Hypothalamus (tissue), 51 donors: ENCODE results near the gene MALT1.
"Not testable (repeated sequence)": the region's sequence is repeated elsewhere in the genome, so short reads cannot be mapped to it uniquely, and the experiment has no call there.

ENCODE experiments used
- DNase-seq, 51 donors: peaks; one replicate each; lab custom pipeline; 2025; lab: John Stamatoyannopoulos, UW

MALT1 gene

DNA sequence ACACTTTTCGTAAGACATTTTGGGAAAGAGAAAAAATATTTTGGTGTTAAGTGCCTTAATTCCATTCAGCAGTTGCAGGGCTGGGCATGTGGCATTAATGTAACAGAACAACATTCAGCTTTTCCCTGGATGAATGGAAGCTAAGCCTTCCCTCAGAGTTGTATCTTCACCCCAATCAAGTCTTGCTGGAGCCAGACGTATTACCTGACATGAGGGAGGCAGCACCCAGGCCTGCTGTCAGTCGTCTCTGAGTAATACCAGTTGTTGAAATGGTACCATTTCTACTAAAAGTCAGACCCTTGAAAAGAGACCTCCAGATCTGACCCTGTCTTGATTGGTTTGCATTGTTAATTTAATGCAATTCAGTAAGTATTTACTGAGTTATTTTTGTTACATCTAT is 57.5 kb downstream of the MALT1 start:
- no peak for DNase-seq

DNA sequence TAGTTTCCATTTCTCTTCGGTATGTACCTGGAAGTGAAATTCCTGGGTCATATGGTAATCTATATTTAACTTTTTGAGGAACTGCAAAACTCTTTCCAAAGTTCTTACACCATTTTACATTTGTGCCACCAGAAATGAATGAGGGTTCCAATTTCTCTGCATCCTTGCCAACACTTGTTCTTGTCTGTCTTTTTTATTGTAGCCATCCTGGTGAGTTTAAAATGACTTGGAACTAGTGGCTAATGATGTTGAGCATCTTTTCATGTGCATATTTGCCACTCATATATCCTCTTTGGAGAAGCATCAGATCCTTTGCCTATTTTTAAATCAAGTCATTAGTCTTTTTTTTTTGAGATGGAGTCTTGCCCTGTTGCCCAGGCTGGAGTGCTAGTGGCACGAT is 59.4 kb downstream of the MALT1 start:
- DNase-seq: no peak

DNA sequence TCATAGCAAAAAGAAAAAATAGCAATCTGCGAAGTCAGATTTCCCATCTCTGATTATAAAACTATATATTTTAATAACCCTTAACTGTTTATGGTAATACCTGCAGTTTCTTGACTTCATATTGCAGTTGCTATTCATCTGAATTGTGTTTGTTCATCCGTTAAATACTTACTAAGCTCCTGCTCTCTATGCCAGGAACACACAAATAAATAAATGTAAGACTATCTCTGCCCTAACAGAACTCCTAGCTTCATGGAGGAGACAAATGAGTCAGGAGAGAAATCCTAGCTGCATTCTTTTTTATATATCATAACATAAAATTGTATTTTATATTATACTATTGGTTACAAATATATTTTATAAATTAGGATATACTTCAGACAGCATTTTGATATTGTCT is 61.2 kb downstream of the MALT1 start:
- DNase-seq: no peak

DNA sequence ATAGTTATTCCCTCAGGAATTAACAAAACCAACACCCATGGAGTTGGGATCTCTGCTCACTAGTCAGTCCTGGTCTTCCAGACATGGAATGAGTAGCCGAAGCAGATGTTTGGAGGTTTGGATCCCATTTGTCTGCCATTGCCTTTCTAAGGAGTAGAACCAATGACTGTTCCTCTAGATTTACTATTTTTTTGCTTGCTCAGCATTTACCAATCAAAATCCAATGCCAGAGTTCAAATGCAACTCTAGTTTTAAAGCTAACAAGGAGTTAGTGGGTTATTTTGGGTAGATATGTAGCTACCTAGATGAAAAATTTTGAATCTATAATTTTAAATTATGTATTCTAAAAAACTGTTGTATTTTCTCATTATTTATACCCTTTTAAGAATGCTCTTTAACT is 62.6 kb downstream of the MALT1 start:
- no peak for DNase-seq

DNA sequence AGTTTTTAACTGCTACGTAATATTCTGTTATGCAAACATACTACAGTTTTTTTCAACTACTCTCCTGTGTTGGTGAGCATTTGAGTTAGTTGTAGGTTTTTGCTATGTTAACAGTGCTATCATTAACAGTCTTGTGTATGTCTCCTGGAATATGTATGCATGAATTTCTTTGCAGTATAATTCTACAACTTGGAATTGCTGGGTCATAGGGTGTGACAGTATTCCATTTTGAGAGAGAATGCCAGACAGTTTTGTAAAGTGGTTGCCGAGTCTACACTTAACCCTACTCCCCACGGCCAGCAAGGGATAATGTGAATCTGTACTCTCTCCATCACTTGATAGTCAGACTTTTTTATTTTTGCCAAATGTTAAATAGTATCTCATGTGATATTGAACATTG is 67.1 kb downstream of the MALT1 start:
- DNase-seq: no peak

DNA sequence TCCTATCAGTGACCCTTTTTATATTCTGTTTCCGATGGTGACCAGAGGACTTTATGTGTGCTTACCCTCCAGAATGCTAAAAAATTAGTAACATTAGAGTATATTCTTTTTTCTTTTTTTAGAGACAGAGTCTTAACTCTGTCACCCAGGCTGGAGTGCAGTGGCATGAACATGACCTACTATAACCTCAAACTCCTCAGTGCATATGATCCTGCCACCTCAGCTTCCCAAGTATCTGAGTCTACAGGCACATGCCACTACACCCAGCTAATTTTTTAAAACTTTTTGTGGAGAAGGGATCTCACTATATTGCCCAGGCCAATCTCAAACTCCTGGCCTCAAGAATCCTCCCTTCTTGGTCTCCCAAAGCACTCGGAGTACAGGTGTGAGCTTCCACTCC is 74.6 kb downstream of the MALT1 start:
- DNase-seq: no peak

DNA sequence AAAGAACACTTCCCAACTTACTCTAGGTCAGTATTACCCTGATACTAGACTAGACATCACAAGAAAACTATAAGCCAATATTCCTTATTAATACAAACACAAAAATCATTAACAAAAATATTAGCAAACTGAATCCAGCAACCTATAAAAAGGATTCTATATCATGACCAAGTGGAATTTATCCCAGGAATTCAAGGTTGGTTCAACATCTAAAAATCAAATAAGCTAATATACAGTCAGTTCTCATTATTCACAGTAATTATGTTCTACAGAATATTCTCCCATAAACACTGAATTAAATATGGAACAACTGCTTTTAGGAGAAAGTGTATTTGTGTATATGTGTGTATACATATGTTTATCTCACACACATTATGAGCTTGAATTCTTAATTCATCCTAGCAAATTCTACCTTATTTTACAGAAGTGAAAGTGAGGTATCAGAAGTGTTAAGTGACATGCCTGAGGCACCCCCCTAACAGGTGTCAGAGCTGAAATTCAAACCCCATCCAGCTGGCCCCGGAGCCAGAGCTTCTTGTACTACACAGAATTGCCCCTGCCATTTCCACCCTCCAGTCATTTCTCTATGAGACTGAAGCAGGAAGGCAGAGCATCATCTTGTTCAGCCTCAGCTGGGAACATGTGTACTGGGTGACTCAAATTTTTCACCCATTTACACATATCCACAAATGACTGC is 77.8 kb downstream of the MALT1 start:
- DNase-seq: no peak

DNA sequence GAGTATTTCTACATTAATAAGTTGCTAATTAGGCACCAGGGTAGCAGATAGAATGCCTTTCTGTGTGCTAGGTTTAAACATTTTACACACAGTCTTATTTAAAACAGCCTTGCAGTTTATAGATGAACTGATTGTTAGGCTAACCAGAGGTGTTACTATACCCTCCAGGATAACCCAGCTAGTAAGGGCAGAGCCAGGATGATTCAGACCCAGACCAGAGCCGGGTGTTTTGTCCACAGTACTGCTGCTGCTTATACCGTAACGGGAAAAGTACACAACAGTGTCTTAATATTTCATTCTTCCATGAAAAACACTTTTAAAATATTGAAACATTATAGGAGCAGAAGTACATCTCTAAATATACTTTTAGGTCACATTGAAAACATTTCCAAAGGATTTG is 82.7 kb downstream of the MALT1 start:
- DNase-seq: no peak

DNA sequence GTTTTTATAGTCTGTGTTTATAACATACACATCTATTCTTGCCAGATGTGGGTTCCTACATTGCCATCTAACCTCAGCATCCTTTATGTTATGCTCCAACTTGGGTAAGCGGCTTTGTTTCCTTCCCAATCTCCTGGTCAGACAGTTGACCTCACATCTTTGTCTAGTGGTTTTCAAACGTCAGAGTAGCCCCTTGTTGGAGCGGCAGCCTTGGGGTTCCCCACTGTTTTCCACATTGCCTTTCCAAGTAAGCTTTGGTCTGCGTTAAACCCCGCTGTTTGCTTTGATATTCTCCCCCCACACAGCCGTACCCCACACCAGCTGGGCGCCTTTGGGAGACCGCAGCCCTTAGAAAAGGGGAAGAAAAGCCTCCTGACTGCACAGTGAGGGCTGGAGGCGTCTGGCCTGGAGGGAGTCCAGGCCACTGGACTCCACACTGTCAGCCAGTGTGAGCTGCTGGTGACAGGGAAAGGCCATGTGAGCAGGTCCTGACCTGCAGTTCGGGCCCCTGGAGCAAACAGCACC is 83.3 kb downstream of the MALT1 start:
- peak in 31 of 51 donors; percentile 8 to 58 (median 27) for DNase-seq

DNA sequence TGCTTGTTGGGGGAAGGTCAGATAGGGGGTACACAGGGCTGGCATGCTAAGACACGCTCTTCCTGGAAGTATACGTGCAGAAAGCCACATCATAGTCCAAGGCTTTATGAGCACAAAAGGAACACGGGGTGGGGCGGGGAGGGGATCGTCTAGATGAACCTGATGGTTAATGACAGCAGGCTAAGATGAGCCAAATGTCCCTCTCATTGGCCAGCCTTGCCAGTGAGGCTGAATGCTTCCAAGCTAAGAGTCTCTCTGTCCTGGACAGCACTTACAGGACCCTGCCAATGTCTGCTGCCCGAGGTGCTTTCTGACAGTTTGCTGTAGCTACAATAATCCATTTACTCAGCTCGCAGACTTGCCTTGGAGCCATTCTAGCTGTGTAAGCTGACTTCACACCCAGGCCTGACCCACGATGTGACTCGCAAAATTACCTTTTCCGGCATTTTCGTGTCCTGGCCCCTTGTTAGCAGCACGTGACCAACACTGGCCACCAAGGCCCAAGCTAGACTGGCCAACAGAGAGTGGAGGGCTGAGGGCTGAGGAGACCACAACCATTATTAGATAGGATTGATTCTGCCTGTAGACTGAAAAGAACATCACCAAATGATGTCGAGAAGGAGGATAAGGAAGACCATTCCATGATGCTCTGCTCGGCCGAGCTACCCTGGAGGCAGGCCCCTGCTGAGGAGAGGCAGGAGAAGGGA is 84.2 kb downstream of the MALT1 start:
- DNase-seq: no peak

DNA sequence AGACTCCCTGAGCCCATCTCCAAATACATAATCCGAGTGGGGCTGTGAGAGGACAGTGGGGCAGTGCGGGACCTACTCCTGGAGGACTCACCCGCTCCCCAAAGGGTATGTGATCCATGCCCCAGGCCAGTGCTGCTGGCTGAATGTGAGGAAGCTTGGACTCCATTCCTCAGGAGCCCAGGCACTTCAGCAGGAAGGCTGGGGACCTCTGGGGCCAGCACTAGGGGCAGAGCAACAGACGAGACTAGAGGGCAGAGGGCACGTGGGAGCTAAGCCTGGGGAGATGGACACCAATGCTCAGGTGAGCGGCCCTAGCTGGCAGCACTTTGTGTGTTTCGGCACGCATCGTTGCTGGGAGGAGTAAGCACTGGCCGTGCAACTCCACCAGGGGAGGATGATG is 84.9 kb downstream of the MALT1 start:
- DNase-seq: no peak

DNA sequence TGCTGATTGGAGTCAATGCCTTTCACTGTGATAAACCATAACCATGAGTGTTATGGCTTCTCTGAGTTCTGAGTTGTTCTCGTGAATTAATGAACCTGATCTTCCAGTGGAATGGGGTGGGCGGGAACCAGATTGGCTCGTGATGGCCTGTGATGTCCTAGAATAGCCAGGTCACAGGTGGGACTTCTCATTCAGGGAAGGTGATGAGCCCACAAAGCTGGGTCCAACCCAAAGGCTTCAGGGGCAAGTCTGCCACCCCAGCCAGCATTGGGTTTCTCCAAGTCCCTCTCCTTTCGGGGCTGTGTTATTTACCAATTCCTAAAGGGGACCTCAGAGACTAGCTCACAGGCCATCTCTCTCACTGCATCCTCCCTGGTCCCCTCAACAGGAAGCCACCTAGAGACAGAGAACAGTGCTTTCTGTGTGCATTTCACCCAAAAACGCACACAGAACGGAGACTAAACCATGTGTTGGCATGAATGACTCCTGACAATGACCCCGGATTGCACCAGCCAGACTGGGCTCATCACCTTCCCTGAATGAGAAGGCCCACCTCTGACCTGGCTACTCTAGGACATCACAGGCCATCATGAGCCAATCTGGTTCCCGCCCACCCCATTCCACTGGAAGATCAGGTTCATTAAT is 85.5 kb downstream of the MALT1 start:
- no peak for DNase-seq

DNA sequence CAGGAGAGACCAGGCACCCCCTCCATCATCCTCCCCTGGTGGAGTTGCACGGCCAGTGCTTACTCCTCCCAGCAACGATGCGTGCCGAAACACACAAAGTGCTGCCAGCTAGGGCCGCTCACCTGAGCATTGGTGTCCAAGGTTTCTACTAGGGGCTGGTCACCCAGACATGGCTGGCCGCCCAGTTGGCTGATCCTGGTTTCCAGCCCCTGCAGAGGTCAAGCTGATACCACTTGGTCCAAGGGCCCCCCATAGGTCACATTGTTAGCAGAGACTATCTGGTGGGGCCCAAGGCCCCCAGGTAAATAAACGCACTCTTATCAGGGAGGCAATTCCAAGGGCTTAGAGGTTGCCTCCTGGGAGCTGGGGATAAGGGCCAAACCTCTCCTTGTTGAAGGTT is 86.1 kb downstream of the MALT1 start:
- not testable (repeated sequence) for DNase-seq

DNA sequence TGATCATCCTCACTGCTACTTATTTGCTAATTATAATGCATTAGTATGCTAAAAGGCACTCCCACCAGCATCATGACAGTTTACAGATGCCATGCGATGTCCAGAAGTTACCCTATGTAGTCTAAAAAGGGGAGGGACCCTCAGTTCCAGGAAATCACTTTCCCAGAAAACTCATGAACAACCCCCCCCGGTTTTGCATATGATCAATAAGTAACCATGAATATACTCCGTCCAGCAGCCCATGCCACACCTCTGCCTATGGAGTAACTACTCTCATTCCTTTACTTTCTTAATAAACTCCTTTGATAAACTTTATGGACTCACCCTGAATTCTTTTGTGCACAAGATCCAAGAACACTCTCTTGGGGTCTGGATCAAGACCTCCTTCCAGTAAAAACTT is 86.8 kb downstream of the MALT1 start:
- DNase-seq: no peak

DNA sequence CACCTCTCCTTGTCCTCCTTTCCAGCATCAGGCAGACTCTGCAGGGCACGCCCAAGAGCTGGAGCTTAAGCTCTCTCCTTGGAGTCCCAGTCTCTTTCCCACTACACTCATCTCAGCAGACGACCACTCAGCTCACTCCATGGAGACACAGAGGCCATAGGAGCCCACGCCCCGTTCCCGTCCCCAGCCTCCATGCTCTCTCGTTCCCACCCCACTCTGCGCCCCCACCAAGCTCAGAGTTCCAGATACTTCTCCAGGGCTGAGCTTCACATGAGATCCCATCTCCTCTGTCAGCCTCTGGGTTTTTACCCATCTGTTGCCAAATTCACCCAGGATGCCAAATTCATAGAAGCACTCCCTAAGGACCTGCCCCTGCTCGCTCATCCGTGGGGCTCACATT is 87.3 kb downstream of the MALT1 start:
- DNase-seq: no peak

DNA sequence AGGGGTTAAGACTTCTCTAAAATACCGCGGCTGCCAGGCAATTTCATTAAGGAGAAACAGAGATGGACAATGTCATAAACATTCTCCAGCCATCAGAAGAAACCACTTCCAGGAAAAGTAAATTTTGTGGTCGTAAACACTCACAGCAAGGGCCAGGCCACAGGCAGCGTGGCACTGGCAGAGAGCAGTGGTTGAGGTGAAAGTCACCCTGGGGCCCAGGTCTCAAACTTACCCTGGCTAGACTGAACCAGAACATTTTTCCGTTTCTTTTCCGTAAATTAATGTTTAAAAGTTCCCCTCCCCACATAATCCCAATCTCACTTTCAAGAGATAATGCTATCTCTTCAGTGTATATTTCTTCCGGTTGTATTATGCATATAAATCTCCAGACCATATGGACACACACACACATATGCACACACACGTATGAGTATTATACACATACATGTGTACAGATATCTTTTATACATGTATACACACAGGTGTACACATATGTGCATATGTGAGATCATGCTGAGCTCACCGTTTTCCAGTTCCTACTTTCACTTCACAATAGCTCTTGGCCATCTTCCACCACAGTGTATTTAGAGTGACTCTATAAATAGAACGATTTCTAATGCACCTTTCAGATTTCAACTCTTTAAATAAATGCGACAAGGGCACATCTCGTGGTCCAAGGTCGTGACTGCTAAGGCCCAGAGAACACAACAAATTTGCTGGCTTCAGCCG is 90.1 kb downstream of the MALT1 start:
- DNase-seq: no peak

DNA sequence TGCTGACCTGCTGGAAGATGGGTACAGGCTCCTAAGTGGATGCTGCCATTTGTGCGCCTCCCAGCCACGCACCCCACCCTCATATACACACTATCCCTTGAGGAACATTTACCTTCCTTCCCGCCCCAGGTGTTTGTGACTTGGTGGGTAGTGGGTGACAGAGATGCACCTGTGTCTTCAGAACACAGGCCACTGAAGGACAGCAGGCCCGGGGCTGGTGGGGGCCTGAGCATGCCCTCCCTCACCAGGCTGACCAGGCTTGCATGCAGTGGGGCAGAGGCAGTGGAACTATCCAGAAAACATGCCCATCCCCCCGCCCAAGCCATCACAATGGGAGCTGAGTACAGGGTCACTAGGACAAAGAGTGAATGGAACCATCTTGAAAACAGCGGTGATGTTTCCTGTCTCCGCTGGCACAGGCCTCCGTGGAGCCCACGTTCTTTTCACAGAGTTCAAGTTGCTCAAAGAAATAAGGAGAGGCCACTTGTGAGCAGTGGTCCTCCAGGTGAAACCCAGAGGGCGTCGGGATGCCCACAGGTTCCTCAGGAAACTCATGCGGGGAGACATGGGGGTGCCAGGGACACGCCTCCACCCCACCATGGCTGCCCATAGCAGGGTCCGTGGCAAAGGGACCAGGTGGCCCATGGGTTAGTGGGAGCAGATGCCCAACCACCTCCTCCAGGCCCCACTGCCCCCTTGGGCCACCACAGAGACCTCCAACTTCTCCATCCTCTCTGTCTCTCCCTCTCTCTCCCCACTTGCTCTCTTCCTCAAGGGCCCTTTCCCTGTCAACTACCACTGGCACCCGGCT is 90.9 kb downstream of the MALT1 start:
- DNase-seq: no peak

DNA sequence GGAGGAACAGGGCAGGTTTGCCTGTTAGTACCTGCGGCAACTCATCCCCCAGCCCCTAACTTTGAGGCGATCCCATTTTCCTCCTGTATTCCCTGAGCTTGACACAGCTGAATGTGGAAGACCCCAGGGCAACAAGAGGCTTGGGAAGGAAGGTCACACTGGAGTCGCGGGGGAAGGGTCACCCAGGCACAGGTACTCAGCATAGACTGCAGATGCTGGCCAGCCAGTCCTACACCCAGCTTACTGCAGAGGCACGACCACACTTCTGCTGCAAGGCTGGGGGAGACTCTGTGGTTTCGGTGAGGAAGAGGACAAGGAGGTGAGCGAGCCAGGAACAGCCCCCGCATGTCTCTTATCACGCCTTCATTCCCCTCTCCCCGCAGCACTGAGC is 91.5 kb downstream of the MALT1 start:
- DNase-seq: no peak

DNA sequence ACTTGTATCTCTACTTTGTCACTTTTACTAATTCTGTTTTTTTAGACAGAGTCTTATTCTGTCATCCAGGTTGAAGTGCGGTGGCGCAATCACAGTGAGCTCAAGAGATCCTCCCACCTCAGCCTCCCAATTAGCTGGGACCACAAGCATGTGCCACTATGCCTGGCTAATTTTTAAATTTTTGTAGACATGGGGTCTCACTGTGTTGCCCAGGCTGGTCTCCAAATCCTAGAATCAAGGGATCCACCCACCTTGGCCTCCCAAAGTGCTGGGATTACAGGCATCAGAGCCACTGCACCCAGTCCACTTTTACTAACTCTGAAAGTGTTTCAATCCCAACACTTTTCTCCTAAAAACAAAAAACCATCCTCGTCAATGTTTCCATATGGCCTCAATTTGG is 94.9 kb downstream of the MALT1 start:
- no peak for DNase-seq

DNA sequence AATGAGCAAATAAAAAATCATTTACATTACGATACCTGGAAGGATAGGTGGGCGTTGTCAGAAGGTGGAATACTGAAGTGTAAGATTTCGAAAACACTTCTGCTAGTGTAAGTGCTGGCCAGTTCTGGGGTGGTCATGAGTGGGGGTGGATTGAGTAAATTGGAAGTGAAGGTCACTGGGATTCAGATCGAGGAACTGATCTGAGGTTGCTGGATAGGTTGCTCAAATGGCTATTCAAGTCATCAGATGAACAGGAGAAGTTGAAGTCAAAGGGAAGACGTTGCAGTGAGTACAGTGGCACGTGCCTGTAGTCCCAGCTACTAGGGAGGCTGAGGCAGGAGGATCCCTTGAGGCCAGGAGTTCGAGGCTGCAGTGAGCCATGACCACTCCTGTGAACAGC is 95.7 kb downstream of the MALT1 start:
- no peak for DNase-seq
